OCI-LY7 (cell line): ENCODE data around the gene MYOT. TPM values are rescaled to one million over a fixed set of nuclear protein-coding genes. Genes with fewer than 3 reads are reported as not detected.

Experiments used
- BruUV-seq: library from RNA; stranded (reverse); fragments of 400-500 nt; replicated peaks from 2 replicates; lab custom pipeline; 2021; lab: Mats Ljungman, UMichigan
- CTCF ChIA-PET: fragments of 300-600 bp; sonication (Branson Sonifier 250); formaldehyde crosslinking; loops from one replicate; lab custom pipeline; 2022; ENCODE audit warnings: antibody characterized with exemption; ENCODE audit not compliant: unreplicated experiment; lab: Charles Lee
- POLR2A ChIA-PET: fragments of 300-600 bp; sonication (Branson Sonifier 250); formaldehyde crosslinking; loops from one replicate; lab custom pipeline; 2022; ENCODE audit warnings: antibody characterized with exemption; lab: Charles Lee
- DNase-seq: peaks from one replicate; pipeline ENCODE4 v3.0.0-alpha.2; 2015; ENCODE audit warnings: low spot score
- H2AFZ ChIP-seq: fragments of 200-600 bp; sonication (generic), shearing (Covaris generic); 2 replicates; pipeline ENCODE4 v1.6.1; 2014; ENCODE audit warnings: mild to moderate bottlenecking, antibody characterized with exemption, low read length, moderate library complexity
- H3K27ac ChIP-seq: fragments of 200-600 bp; sonication (generic); 2 replicates; pipeline ENCODE4 v1.5.1; 2014; ENCODE audit warnings: mixed run types, low read depth, mild to moderate bottlenecking, moderate library complexity, low read length, inconsistent platforms; ENCODE audit not compliant: poor library complexity, severe bottlenecking
- H3K36me3 ChIP-seq: fragments of 200-600 bp; sonication (generic); 2 replicates; pipeline ENCODE4 v1.6.1; 2014; ENCODE audit warnings: mild to moderate bottlenecking, antibody characterized with exemption, low read length, moderate library complexity, mixed read lengths; ENCODE audit not compliant: insufficient read depth
- H3K4me1 ChIP-seq: fragments of 200-600 bp; sonication (generic); 2 replicates; pipeline ENCODE4 v1.5.1; 2014; ENCODE audit warnings: mild to moderate bottlenecking, low read length; ENCODE audit not compliant: insufficient read depth, poor library complexity, severe bottlenecking
- H3K4me2 ChIP-seq: fragments of 200-600 bp; sonication (generic); 2 replicates; pipeline ENCODE4 v1.6.1; 2014; ENCODE audit warnings: mild to moderate bottlenecking, low read length
- H3K4me3 ChIP-seq: fragments of 200-600 bp; sonication (generic); 2 replicates; pipeline ENCODE4 v1.5.1; 2014; ENCODE audit warnings: mild to moderate bottlenecking, low read depth, low read length; ENCODE audit not compliant: poor library complexity, severe bottlenecking
- H3K79me2 ChIP-seq: fragments of 200-600 bp; sonication (generic); 2 replicates; pipeline ENCODE4 v1.6.1; 2016; ENCODE audit warnings: low read depth, mild to moderate bottlenecking, low read length, moderate library complexity, mixed read lengths; ENCODE audit not compliant: insufficient read depth
- H3K9me2 ChIP-seq: fragments of 200-600 bp; sonication (generic); 2 replicates; pipeline ENCODE4 v1.6.1; 2016; ENCODE audit warnings: mild to moderate bottlenecking, low read length, mixed read lengths; ENCODE audit not compliant: insufficient read depth
- H3K9me3 ChIP-seq: fragments of 200-600 bp; sonication (generic); 2 replicates; pipeline ENCODE4 v1.6.1; 2014; ENCODE audit warnings: mild to moderate bottlenecking, mixed run types, low read length, mixed read lengths
- H4K20me1 ChIP-seq: fragments of 200-600 bp; sonication (generic); 2 replicates; pipeline ENCODE4 v1.6.1; 2014; ENCODE audit warnings: mild to moderate bottlenecking, antibody characterized with exemption, low read length, moderate library complexity, mixed read lengths; ENCODE audit not compliant: insufficient read depth
- EZH2phosphoT487 ChIP-seq: fragments of 200-600 bp; sonication (generic); IDR thresholded peaks from 2 replicates; pipeline ENCODE4 v1.6.1; 2018; ENCODE audit warnings: low read depth, borderline replicate concordance, mild to moderate bottlenecking, mixed run types, antibody characterized with exemption, low read length, moderate library complexity, mixed read lengths
- intact Hi-C: fragments of 100-400 bp; cut with micrococcal nuclease; formaldehyde crosslinking; loops from one replicate; pipeline ENCODE4 v1.10.0; 2022; ENCODE audit not compliant: unreplicated experiment
- total RNA-seq, 2 experiments: library from RNA; depleted of rRNA in 1 of 2; stranded (reverse); fragments of >200 nt in 1 of 2; shearing (Covaris generic) in 1 of 2; gene quantifications; 2 replicates each; pipeline ENCODE4 v1.2.3, GENCODE V29; 2014 to 2022
- TF ChIP-seq, protein P1 (sequence below): fragments of 200-600 bp; sonication (generic); conservative IDR thresholded peaks from 2 replicates; pipeline ENCODE4 v1.5.1; 2014; ENCODE audit warnings: mild to moderate bottlenecking, antibody characterized with exemption, low read length, moderate library complexity, mixed read lengths

MYOT gene
- total RNA-seq, 2 experiments from 2014 or later: not detected

GRCh38 chr5:137842296-137842695 lies 25.4 kb upstream of the MYOT start:
- no TSS peak for BruUV-seq
- Histone ChIP-seq H3K9me2 (no peaks in the 10 kb centered on the region), H3K4me3 (no peak overlapping the region), H3K4me2 (no peak overlapping the region), H3K27ac (no peak overlapping the region), H3K79me2 (no peaks in the 10 kb centered on the region), H4K20me1 (no peaks in the 10 kb centered on the region), H3K9me3 (no peaks in the 10 kb centered on the region), H2AFZ (no peak overlapping the region), H3K4me1 (no peaks in the 10 kb centered on the region), H3K36me3 (no peaks in the 10 kb centered on the region)
- DNase-seq: no peak
- ChIA-PET CTCF (no interaction called here), POLR2A (interaction anchor here (0.7 kb wide), 2 partner anchors 184 to 947 kb away, joined by 4 to 9 read pairs; no protein-coding TSS in a partner anchor)
- intact Hi-C loops: no loop called here
- TF ChIP-seq EZH2phosphoT487: no peak
- TF ChIP-seq, protein P1, sequence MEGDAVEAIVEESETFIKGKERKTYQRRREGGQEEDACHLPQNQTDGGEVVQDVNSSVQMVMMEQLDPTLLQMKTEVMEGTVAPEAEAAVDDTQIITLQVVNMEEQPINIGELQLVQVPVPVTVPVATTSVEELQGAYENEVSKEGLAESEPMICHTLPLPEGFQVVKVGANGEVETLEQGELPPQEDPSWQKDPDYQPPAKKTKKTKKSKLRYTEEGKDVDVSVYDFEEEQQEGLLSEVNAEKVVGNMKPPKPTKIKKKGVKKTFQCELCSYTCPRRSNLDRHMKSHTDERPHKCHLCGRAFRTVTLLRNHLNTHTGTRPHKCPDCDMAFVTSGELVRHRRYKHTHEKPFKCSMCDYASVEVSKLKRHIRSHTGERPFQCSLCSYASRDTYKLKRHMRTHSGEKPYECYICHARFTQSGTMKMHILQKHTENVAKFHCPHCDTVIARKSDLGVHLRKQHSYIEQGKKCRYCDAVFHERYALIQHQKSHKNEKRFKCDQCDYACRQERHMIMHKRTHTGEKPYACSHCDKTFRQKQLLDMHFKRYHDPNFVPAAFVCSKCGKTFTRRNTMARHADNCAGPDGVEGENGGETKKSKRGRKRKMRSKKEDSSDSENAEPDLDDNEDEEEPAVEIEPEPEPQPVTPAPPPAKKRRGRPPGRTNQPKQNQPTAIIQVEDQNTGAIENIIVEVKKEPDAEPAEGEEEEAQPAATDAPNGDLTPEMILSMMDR: no peak

DNA sequence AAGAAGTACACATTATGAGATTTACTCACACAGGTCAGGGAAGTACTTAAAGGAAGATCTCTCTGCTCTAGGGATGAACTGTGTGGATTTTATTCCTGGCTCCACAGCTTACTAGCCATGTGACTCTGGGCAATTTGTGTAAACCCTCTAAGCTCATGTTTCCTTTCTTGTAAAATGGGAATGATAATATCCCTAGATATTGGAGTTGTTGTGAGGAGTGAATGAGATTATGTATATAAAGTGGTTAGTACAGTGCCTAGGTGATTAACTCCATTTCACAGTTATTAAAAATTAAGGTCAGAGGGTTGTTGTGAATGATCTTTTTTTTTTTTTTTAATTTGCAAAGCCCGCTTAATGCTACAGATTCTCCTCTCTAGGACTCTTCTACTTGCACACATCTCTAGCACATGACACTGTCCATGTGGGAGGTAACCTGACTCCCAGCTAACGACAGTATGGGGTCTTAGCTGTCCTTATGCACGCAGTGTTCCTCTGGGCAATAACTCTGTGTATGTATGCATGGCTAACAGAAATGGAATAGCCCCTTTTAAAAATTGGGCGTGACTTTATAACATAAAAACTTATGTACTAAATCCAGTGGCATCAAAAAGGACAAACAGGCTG lies 23.9 kb upstream of the MYOT start:
- H3K4me3 ChIP-seq: no peak overlapping the region
- H3K4me1 ChIP-seq: no peaks in the 10 kb centered on the region
- POLR2A ChIA-PET: interaction anchor here (0.7 kb wide), 1 partner anchor 100 kb away, joined by 4 read pairs; no protein-coding TSS in a partner anchor
- H3K36me3 ChIP-seq: no peaks in the 10 kb centered on the region
- H2AFZ ChIP-seq: no peak overlapping the region
- no peaks in the 10 kb centered on the region for H3K79me2 ChIP-seq
- TF ChIP-seq, protein P1: no peak
- no peak for TF ChIP-seq EZH2phosphoT487
- CTCF ChIA-PET: interaction anchor here (0.5 kb wide), 1 partner anchor 33 kb away, joined by 4 read pairs; no protein-coding TSS in a partner anchor
- H3K9me3 ChIP-seq: no peaks in the 10 kb centered on the region
- DNase-seq: no peak
- H3K9me2 ChIP-seq: no peaks in the 10 kb centered on the region
- H3K27ac ChIP-seq: no peak overlapping the region
- intact Hi-C loops: no loop called here
- H4K20me1 ChIP-seq: no peaks in the 10 kb centered on the region
- no TSS peak for BruUV-seq
- no peak overlapping the region for H3K4me2 ChIP-seq

DNA sequence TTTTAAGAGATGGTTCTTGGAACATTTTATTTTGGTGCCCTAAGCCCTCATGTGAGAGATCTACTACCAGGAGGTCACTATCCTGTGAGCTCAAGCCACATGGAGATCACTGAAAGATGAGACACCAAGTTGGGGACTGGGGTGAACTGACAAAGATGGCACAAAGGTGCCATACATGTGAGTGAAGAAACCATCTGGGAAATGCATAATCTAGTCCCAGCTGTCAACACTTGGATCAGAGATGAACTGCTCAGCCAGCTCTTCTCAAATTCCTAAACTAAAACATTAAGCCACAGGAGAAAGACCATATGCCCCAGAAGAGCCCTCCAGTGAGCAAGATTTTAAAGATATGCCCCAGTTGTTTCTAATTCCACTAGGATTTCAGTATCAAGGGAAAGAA lies 22.2 kb upstream of the MYOT start:
- TF ChIP-seq, protein P1: no peak
- TF ChIP-seq EZH2phosphoT487: no peak
- no peaks in the 10 kb centered on the region for H3K9me2 ChIP-seq
- H3K79me2 ChIP-seq: no peaks in the 10 kb centered on the region
- H4K20me1 ChIP-seq: no peaks in the 10 kb centered on the region
- H3K27ac ChIP-seq: no peak overlapping the region
- ChIA-PET POLR2A (interaction anchor here (0.6 to 0.8 kb wide), 2 partner anchors 202 to 451 kb away, joined by 3 read pairs; no protein-coding TSS in a partner anchor), CTCF (no interaction called here)
- BruUV-seq: no TSS peak
- no peaks in the 10 kb centered on the region for H3K9me3 ChIP-seq
- no peak overlapping the region for H3K4me2 ChIP-seq
- H2AFZ ChIP-seq: no peak overlapping the region
- intact Hi-C loops: no loop called here
- no peak overlapping the region for H3K4me3 ChIP-seq
- no peak for DNase-seq
- no peaks in the 10 kb centered on the region for H3K4me1 ChIP-seq
- no peaks in the 10 kb centered on the region for H3K36me3 ChIP-seq
